Measurements from ENCODE around the gene KBTBD4.
A peak's percentile ranks its signal among the peaks of the same experiment; 100 is the strongest.

- peak in 2 of 6 experiments; percentile 13 to 45 for TF ChIP-seq CTCF (IDR thresholded peaks at IDR 0.05)
- no peak for TF ChIP-seq POLR2A (IDR thresholded peaks at IDR 0.05)
Observed at GRCh38 chr11:47553406-47553743, 25.4 kb downstream of the KBTBD4 start.
